ENCODE measurements around the gene GALNT15. TPM values are rescaled to one million over a fixed set of nuclear protein-coding genes. Genes with fewer than 3 reads are reported as not detected.

The GALNT15 gene
- total and polyA plus RNA-seq, 2 donors from 2014 or later, result 5.5 to 39.9 TPM

DNA sequence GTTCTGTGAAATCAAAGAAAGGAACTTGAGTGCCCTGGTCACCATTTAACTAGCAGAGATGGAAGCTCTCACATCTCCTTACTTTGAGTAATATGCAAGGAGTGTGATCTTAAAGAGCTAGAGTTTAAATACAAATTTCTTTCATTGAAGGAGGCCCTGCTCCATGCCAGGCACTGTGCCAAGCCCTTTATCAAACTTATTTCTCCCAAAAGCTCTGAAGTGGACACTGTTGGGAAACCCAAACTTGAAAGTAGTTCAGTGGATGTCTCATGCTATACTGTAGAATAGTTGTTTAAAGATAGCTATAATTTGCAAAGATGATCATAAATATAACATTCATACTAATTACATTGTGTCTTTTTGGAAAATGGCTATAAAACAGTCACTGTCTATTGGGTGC, 17.1 kb downstream of the GALNT15 start:
- intact Hi-C loops (cut with DNase I), result no loop called here
- DNase-seq, result no peak
- no peak for FAIRE-seq

DNA sequence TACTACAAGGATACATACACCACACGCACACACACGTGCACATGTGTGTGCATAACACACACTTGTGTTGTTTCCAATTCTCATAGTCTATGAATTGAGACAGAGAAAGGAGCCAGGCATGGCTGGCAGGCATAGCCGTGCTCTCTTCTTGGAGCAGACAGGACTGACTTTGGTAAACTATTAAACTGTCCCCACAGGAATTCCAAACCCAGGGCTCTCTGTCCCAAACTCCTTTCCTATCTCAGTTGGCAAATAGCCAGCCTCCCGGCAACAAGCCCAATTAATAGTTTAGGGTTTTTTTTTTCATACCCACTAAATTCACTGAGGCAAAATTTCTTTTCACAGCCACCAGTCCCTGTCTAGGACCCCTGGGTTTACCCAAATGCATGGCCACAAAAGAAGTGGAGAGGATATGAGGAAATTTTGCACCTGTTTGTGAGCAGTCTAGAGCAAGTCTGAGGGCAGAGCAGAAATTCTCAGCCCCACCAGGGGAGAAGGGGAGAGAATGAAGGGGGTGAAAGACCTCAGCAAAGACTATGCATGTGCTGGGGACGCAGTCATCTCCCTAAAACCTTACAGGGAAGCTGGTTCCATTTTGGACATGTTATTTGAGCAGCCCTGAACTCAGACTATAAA, 17.8 kb downstream of the GALNT15 start:
- no peak overlapping the region for H3K27ac ChIP-seq (ENCODE audit: low read depth in 2 of 2, low read length in 2 of 2)
- no peak for FAIRE-seq
- H3K9ac ChIP-seq (ENCODE audit: low read length in 3 of 3), result no peak overlapping the region
- no peaks in the 10 kb centered on the region for H3K27me3 ChIP-seq (ENCODE audit: control insufficient read depth, insufficient read depth, low read length)
- TF ChIP-seq, protein P1, sequence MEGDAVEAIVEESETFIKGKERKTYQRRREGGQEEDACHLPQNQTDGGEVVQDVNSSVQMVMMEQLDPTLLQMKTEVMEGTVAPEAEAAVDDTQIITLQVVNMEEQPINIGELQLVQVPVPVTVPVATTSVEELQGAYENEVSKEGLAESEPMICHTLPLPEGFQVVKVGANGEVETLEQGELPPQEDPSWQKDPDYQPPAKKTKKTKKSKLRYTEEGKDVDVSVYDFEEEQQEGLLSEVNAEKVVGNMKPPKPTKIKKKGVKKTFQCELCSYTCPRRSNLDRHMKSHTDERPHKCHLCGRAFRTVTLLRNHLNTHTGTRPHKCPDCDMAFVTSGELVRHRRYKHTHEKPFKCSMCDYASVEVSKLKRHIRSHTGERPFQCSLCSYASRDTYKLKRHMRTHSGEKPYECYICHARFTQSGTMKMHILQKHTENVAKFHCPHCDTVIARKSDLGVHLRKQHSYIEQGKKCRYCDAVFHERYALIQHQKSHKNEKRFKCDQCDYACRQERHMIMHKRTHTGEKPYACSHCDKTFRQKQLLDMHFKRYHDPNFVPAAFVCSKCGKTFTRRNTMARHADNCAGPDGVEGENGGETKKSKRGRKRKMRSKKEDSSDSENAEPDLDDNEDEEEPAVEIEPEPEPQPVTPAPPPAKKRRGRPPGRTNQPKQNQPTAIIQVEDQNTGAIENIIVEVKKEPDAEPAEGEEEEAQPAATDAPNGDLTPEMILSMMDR (IDR thresholded peaks at IDR 0.05; ENCODE audit: borderline replicate concordance, extremely low read depth, insufficient read depth), result no peak
- H3K9me3 ChIP-seq (ENCODE audit: control insufficient read depth in 2 of 3, insufficient read depth in 1 of 3, low read length in 3 of 3), result no peaks in the 10 kb centered on the region
- H3K4me1 ChIP-seq (ENCODE audit: control insufficient read depth in 2 of 3, insufficient read depth in 2 of 3, low read depth in 1 of 3, low read length in 3 of 3), result no peaks in the 10 kb centered on the region
- DNase-seq, result no peak
- H3K4me3 ChIP-seq (ENCODE audit: low read length in 3 of 3), result no peak overlapping the region
- H3K36me3 ChIP-seq (ENCODE audit: control insufficient read depth in 2 of 3, insufficient read depth in 3 of 3, low read length in 3 of 3), result no peaks in the 10 kb centered on the region
- intact Hi-C loops (cut with DNase I), result no loop called here

More for the DNA sequence above, 17.1 kb downstream of the GALNT15 start:
- Histone ChIP-seq H3K4me1 (ENCODE audit: control insufficient read depth in 2 of 3, insufficient read depth in 2 of 3, low read depth in 1 of 3, low read length in 3 of 3) (no peaks in the 10 kb centered on the region), H3K4me3 (ENCODE audit: low read length in 3 of 3) (no peak overlapping the region), H3K27me3 (ENCODE audit: control insufficient read depth, insufficient read depth, low read length) (no peaks in the 10 kb centered on the region), H3K9me3 (ENCODE audit: control insufficient read depth in 2 of 3, insufficient read depth in 1 of 3, low read length in 3 of 3) (no peaks in the 10 kb centered on the region), H3K36me3 (ENCODE audit: control insufficient read depth in 2 of 3, insufficient read depth in 3 of 3, low read length in 3 of 3) (no peaks in the 10 kb centered on the region), H3K9ac (ENCODE audit: low read length in 3 of 3) (no peak overlapping the region), H3K27ac (ENCODE audit: low read depth in 2 of 2, low read length in 2 of 2) (no peak overlapping the region)
- TF ChIP-seq, protein P1 (IDR thresholded peaks at IDR 0.05; ENCODE audit: borderline replicate concordance, extremely low read depth, insufficient read depth), result no peak

DNA sequence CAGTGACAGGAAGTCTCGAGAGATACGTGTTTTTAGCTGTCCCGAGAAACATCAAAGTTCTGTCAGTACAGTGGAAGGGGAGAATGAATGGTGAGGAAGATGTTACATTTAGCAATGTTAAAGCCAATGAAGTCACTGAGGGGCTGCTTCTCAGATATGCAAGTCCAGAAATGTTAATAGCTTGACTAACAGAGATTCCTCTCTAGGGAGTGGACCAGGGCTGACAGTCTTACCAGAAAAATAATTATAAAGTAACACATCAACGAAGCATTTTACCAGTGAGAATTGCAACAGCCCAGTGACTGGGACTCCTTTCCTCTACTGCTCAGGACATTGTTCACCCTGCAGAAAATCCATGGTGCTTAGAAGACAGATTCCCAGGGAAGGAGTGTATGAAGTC, 23.9 kb downstream of the GALNT15 start:
- H3K27me3 ChIP-seq (ENCODE audit: control insufficient read depth, insufficient read depth, low read length), result no peaks in the 10 kb centered on the region
- FAIRE-seq (no peak), DNase-seq (no peak)
- no peaks in the 10 kb centered on the region for H3K36me3 ChIP-seq (ENCODE audit: control insufficient read depth in 2 of 3, insufficient read depth in 3 of 3, low read length in 3 of 3)
- TF ChIP-seq, protein P1 (IDR thresholded peaks at IDR 0.05; ENCODE audit: borderline replicate concordance, extremely low read depth, insufficient read depth), result no peak
- no peaks in the 10 kb centered on the region for H3K4me1 ChIP-seq (ENCODE audit: control insufficient read depth in 2 of 3, insufficient read depth in 2 of 3, low read depth in 1 of 3, low read length in 3 of 3)
- H3K27ac ChIP-seq (ENCODE audit: low read depth in 2 of 2, low read length in 2 of 2), result no peak overlapping the region
- no peak overlapping the region for H3K4me3 ChIP-seq (ENCODE audit: low read length in 3 of 3)
- no peak overlapping the region for H3K9ac ChIP-seq (ENCODE audit: low read length in 3 of 3)
- intact Hi-C loops (cut with DNase I), result no loop called here
- no peaks in the 10 kb centered on the region for H3K9me3 ChIP-seq (ENCODE audit: control insufficient read depth in 2 of 3, insufficient read depth in 1 of 3, low read length in 3 of 3)

DNA sequence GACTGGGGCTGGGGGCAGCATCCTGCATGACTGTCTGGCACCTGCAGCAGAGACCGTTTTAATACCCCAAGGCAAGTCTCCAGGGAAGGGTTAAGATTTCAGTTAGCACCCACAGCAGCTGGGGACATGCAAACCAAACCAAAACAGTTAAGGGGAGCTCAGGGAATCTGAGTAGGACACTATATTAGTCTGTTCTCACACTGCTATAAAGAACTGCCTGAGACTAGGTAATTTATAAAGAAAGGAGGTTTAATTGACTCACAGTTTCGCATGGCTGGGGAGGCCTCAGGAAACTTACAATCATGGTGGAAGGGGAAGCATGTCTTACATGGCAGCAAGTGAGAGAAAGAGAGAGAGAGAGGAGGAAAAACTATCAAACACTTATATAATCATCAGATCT, 25.3 kb downstream of the GALNT15 start:
- no peak for DNase-seq
- no peak for FAIRE-seq
- H3K4me1 ChIP-seq (ENCODE audit: control insufficient read depth in 2 of 3, insufficient read depth in 2 of 3, low read depth in 1 of 3, low read length in 3 of 3), result no peaks in the 10 kb centered on the region
- no peaks in the 10 kb centered on the region for H3K27me3 ChIP-seq (ENCODE audit: control insufficient read depth, insufficient read depth, low read length)
- no peak overlapping the region for H3K27ac ChIP-seq (ENCODE audit: low read depth in 2 of 2, low read length in 2 of 2)
- H3K9ac ChIP-seq (ENCODE audit: low read length in 3 of 3), result no peak overlapping the region
- TF ChIP-seq, protein P1 (IDR thresholded peaks at IDR 0.05; ENCODE audit: borderline replicate concordance, extremely low read depth, insufficient read depth), result no peak
- H3K4me3 ChIP-seq (ENCODE audit: low read length in 3 of 3), result no peak overlapping the region
- H3K9me3 ChIP-seq (ENCODE audit: control insufficient read depth in 2 of 3, insufficient read depth in 1 of 3, low read length in 3 of 3), result no peaks in the 10 kb centered on the region
- intact Hi-C loops (cut with DNase I), result no loop called here
- no peaks in the 10 kb centered on the region for H3K36me3 ChIP-seq (ENCODE audit: control insufficient read depth in 2 of 3, insufficient read depth in 3 of 3, low read length in 3 of 3)
